COLO668 (cell line): ENCODE data around the gene DENND1A.
"Not testable (repeated sequence)": the region's sequence is repeated elsewhere in the genome, so short reads cannot be mapped to it uniquely, and the experiment has no call there.

ENCODE experiments used
- DNase-seq: peaks from one replicate; lab custom pipeline; 2025; ENCODE audit not compliant: unreplicated experiment; lab: John Stamatoyannopoulos, UW

Gene DENND1A

GRCh38 chr9:123402981-123403509 is 526.9 kb downstream of the DENND1A start:
- DNase-seq = no peak

- DNase-seq = peak; percentile 36
Observed at GRCh38 chr9:123401879-123402513, 527.9 kb downstream of the DENND1A start.

GRCh38 chr9:123400926-123401503 is 528.9 kb downstream of the DENND1A start:
- no peak for DNase-seq

DNA sequence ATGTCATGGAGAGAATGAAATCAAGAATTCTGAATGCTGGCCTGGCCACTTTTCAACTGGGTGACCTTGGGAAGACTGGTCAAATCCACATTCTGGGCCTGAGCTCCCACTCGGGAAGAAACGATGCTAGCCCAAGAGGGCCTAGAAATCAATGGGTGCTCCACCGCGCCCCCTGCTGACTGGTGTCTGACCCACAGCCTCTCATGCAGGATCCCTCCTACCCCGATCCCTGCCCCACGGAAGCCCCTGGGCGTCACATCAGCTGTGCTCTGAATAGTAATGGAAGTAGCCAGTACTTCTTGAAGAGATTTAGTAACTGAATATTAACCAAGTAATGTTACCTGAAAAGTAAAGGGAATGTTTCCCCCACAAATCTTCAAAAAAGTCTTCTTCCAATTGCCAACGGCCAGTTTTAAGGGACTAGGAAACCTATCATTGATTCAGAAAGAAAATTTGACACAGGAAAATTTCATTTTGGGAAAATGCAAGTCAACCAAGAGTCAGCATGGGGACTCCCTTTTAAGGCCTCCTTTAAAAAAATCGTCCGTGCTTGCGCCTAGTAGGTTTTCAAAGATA is 530.0 kb downstream of the DENND1A start:
- DNase-seq = peak; percentile 5

GRCh38 chr9:123398938-123399337 is 531.0 kb downstream of the DENND1A start:
- DNase-seq = not testable (repeated sequence)

- DNase-seq = no peak
Observed at GRCh38 chr9:123397975-123398374, 532.0 kb downstream of the DENND1A start.

- peak; percentile 35 for DNase-seq
Observed at GRCh38 chr9:123395689-123396511, 534.0 kb downstream of the DENND1A start.

GRCh38 chr9:123395276-123395688 is 534.6 kb downstream of the DENND1A start:
- DNase-seq = peak; percentile 93

DNA sequence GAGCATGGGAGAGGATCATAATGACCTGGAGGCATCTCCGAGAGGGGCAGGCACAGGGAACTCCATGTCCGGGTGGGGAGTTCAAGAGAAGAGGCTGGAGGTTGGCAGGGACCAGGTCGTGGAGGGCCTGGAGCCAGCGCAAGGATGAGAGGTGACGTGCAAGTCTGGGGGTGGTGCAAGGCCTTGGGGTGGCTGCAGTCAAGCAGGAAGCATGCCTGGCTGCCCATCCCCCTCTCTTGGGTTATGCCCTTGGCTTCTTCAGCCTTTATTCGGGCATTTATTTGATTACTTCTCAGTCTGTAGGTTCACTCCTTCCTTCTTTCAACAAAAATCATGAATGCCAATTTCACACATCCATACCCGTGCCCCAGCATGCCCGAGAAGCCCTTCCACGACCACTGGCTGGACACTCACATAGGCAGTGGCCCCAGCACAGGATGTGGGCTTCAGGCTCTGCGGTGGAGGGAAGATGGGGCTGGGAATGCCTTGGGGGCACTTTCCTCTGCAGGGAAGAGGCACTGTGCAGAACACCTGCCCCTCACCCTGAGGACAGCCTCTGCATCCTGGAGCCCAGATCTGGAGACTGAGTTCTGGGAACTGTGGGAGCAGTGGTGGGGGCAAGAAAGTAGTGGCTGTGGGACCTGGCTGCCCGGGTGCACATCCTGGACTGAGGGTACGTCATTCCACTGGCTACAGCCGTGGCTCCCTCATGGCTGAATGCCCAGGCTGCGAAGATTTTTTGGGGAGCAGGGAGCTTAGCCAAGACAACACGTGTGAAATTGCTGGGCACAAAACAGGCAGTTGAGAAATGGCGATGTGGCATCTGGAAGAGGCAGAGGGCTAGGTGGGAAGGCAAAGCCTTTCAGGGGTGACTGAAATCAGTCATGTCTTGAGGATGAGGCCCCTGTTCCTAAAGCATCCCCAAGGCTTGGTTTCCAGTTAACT is 535.4 kb downstream of the DENND1A start:
- DNase-seq = peak; percentile 32

DNA sequence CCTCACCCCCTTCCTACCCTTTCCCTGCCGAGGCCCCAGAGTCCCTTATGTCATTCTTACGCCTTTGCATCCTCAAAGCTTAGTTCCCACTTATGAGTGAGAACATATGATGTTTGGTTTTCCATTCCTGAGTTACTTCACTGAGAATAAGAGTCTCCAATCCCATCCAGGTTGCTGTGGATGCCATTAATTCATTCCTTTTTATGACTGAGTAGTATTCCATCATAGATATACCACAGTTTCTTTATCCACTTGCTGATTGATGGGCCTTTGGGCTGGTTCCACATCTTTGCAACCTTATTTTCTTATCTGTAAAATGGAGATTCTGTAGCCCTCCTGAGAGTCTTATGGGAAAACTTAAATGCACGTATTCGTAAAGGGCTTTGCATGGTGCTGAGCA is 537.1 kb downstream of the DENND1A start:
- DNase-seq = no peak

GRCh38 chr9:123391946-123392345 is 538.0 kb downstream of the DENND1A start:
- no peak for DNase-seq

- no peak for DNase-seq
Observed at GRCh38 chr9:123391233-123391632, 538.7 kb downstream of the DENND1A start.

GRCh38 chr9:123390337-123391135 is 539.4 kb downstream of the DENND1A start:
- DNase-seq = no peak

- no peak for DNase-seq
Observed at GRCh38 chr9:123389698-123390097, 540.2 kb downstream of the DENND1A start.

GRCh38 chr9:123389070-123389469 is 540.9 kb downstream of the DENND1A start:
- no peak for DNase-seq

GRCh38 chr9:123387686-123388085 is 542.2 kb downstream of the DENND1A start:
- no peak for DNase-seq

GRCh38 chr9:123383512-123384170 is 546.3 kb downstream of the DENND1A start:
- no peak for DNase-seq

- no peak for DNase-seq
Observed at GRCh38 chr9:123382653-123383511, 547.0 kb downstream of the DENND1A start.
